ENCODE results near the gene ANKRD36. TPM values are rescaled to one million over a fixed set of nuclear protein-coding genes. Genes with fewer than 3 reads are reported as not detected.
"Not testable (repeated sequence)": the region's sequence is repeated elsewhere in the genome, so short reads cannot be mapped to it uniquely, and the experiment has no call there.

The ANKRD36 gene
- total and polyA plus RNA-seq, 9 of the 15 experiments (the other 6 are each of a cell fraction or from before 2014, with no cell fraction given): 8.0 to 29.1 (median 15.4) TPM

GRCh38 chr2:97113050-97113881 lies at the start of gene ANKRD36 (continued):
- TF ChIP-seq PHF20 (IDR thresholded peaks at IDR 0.05; ENCODE audit: partially characterized antibody) (peak; percentile 64), MTA3 (IDR thresholded peaks at IDR 0.05; ENCODE audit: borderline replicate concordance) (peak; percentile 42; the same call in 1 of the 2 replicates), ZBTB33 (CRISPR knock-in tag; IDR thresholded peaks at IDR 0.05) (peak; percentile 32; the same call in 1 of the 2 replicates), MXD1 (CRISPR knock-in tag; IDR thresholded peaks at IDR 0.05; ENCODE audit: borderline replicate concordance, poor library complexity, severe bottlenecking) (peak; percentile 24), MYC (IDR thresholded peaks at IDR 0.05; ENCODE audit: low read depth, low read length) (0 out of 2 replicates have a peak, but pooled peaks have one; percentile 30), MYC (CRISPR knock-in tag; IDR thresholded peaks at IDR 0.05; ENCODE audit: borderline replicate concordance, low read depth) (peak; percentile 56; the same call in 1 of the 2 replicates), TOE1 (IDR thresholded peaks at IDR 0.05; ENCODE audit: borderline replicate concordance) (0 out of 2 replicates have a peak, but pooled peaks have one; percentile 67), EP400 (IDR thresholded peaks at IDR 0.05) (peak; percentile 93), RHOXF2B (CRISPR knock-in tag; conservative IDR thresholded peaks at IDR 0.05) (peak; percentile 23; the same call in 1 of the 2 replicates), RBBP5 (IDR thresholded peaks at IDR 0.05; ENCODE audit: borderline replicate concordance, insufficient read depth, low read length, poor library complexity, severe bottlenecking) (peak; percentile 51), KLF6 (CRISPR knock-in tag; IDR thresholded peaks at IDR 0.05; ENCODE audit: borderline replicate concordance) (0 out of 2 replicates have a peak, but pooled peaks have one; percentile 43), DACH1 (IDR thresholded peaks at IDR 0.05; ENCODE audit: partially characterized antibody) (peak; percentile 25), ZBTB11 (CRISPR knock-in tag; IDR thresholded peaks at IDR 0.05) (peak in 2 of 3 experiments; percentile 39 to 58; a peak in 3 of 6 replicates), RBFOX2 (IDR thresholded peaks at IDR 0.05; ENCODE audit: low read depth, low read length) (peak; percentile 87), L3MBTL2 (IDR thresholded peaks at IDR 0.05) (peak; percentile 86), ZBTB17 (CRISPR knock-in tag; IDR thresholded peaks at IDR 0.05) (0 out of 2 replicates have a peak, but pooled peaks have one; percentile 55), ZBTB7A (IDR thresholded peaks at IDR 0.05; ENCODE audit: borderline replicate concordance, control insufficient read depth, low read depth, low read length) (peak; percentile 74; the same call in 1 of the 2 replicates), TAF9B (IDR thresholded peaks at IDR 0.05; ENCODE audit: partially characterized antibody) (peak; percentile 47)
- not testable (repeated sequence) for TF ChIP-seq TOE1 (CRISPR knock-in tag; IDR thresholded peaks at IDR 0.05; ENCODE audit: borderline replicate concordance, low read depth)

Data from K562 (cell line).